RCC 7860 (cell line): ENCODE measurements around the gene PTCHD1.

ENCODE experiments used
- DNase-seq: peaks from one replicate; pipeline ENCODE4 v3.0.0-alpha.2; 2015; ENCODE audit warnings: low spot score
- FAIRE-seq: peaks from 2 replicates; lab custom pipeline; 2012; peaks lifted over from hg19 to GRCh38; lab: Jason Lieb, UNC

Gene PTCHD1

GRCh38 chrX:23392195-23392594 is 57.5 kb downstream of the PTCHD1 start:
- FAIRE-seq, result no peak
- DNase-seq, result no peak

DNA sequence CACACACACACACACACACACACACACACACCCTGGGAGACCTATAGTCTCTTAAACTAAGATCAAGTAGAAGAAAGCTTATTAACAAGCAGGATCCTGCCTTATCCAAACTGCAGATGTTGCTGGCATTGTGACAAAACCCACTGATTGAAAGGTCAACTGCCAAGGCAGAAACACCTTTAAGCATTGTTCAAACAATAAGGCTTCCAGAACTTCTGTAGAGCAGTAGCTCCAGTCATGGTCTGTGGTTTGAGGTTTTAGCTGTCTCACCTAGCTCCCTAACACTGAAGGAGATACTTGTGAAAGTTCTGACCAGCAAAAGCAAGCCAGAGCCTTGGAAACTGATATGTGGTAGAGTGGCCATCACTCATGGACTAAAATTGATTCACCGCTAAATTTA is 59.8 kb downstream of the PTCHD1 start:
- no peak for DNase-seq
- FAIRE-seq, result no peak

GRCh38 chrX:23396263-23396662 is 61.6 kb downstream of the PTCHD1 start:
- FAIRE-seq, result no peak
- no peak for DNase-seq

- FAIRE-seq (no peak), DNase-seq (no peak)
Observed at GRCh38 chrX:23398570-23398969, 63.9 kb downstream of the PTCHD1 start.

DNA sequence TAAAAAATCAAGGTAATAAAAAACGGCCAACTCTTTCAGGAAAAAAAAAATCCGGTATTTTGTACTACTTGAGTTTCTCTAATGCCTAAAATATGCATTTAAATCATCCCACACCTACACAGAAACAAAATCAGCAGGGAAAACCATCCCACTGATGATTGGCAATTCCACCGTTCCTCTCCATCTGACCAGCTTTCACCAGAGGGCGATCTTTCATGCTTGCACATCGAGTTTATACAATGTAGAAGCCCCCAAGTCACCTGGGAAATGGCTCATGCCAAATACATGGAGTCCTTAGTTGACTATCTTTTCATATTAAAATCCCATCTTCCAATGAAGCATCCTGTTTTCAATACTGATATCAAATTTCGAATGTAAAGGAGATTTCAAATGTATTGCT is 69.2 kb downstream of the PTCHD1 start:
- FAIRE-seq, result no peak
- no peak for DNase-seq

- DNase-seq (no peak), FAIRE-seq (no peak)
Observed at GRCh38 chrX:23422912-23423311, 88.3 kb downstream of the PTCHD1 start.

DNA sequence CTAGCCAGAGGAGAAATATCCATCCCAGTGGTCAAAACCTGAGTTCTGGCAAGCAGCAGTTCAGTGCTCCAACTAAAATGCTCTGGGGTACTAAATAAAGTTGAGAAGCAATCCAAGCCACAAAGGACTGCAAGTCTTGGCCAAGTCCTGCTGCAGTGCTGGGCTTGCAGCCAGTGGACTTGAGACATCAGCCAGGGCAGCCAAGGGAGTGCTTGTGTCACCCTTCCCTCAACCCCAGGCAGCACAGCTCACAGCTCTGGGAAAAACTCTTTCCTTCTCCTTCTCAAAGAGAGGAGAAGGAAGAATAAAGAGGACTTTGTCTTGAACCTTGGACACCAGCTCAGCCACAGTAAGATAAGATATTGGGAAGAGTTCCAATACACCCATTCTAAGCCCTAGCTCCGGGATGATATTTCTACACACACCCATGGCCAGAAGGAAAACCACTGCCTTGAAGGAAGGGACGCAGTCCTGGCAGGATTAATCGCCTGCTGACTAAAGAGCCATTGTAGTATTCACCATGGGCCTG is 99.8 kb downstream of the PTCHD1 start:
- FAIRE-seq, result no peak
- DNase-seq, result no peak

- DNase-seq (no peak), FAIRE-seq (no peak)
Observed at GRCh38 chrX:23435108-23435507, 100.5 kb downstream of the PTCHD1 start.

DNA sequence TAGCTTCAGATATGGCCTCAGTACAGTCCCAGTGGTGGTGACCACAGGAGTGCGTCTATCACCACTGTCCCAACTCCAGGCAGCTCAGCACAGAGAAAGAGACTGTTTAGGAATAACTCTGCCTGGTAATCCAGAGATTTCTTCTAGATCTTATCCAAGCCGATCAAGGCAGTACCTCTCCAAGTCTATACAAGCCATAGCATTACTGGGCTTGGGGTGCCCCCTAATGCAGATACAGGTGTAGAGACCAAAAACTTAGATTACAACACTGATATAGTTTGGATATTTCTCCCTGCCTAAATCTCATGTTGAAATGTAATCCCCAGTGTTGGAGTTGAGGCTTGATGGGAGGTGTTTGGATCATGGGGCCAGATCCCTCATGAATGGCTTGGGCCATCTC is 100.9 kb downstream of the PTCHD1 start:
- FAIRE-seq, result no peak
- DNase-seq, result no peak

DNA sequence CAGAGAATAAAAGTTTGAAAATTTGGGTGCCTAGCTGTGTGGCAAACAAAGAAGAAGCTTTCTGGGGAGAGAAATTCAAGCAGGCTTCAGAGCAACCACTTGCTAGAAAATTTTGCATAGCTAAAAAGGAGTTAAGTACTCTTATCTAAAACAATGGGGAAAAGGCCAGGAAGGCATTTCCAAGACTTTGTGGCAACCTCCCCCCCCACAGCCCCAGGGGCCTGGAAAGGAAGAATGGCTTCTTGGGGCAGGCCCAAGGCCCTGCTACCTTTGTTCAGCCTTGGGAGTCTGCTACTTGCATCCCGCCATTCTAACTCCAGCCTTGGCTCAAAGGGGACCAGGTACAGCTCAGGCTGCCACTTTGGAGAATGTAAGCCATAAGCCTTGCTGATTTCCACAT is 102.2 kb downstream of the PTCHD1 start:
- DNase-seq (no peak), FAIRE-seq (no peak)

DNA sequence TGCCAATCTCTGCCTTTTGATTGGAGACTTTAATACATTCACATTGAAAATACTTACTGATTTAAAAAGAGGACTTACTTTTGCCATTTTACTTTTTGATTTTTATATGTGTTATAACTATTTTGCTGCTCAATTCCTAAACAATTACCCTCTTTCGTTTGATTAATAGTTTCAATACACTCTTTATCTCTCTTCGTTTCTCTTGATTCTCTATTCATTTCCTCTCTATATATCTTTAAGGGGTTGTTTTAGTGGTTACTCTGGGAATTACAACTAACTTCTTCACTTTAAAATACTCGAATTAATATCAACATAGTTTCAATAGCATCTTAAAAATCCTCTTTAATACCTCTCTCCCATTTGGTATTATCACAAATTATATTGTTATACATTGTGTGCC is 116.6 kb downstream of the PTCHD1 start:
- DNase-seq (no peak), FAIRE-seq (no peak)
